Urinary bladder (tissue), 4 donors: ENCODE results near the gene BACE2. TPM values are rescaled to one million over a fixed set of nuclear protein-coding genes. Genes with fewer than 3 reads are reported as not detected.
A peak's percentile ranks its signal among the peaks of the same experiment; 100 is the strongest.

ENCODE experiments used
- DNase-seq: peaks from one replicate; pipeline ENCODE4 v3.0.0-alpha.2; 2015; ENCODE audit errors: extremely low spot score
- H3K27ac ChIP-seq: one replicate; pipeline ENCODE4 v1.5.1; 2013; ENCODE audit warnings: low read depth, mild to moderate bottlenecking, moderate library complexity
- H3K36me3 ChIP-seq: one replicate; pipeline ENCODE4 v1.6.1; 2013; ENCODE audit warnings: mild to moderate bottlenecking, moderate library complexity; ENCODE audit not compliant: insufficient read depth
- H3K4me1 ChIP-seq: one replicate; pipeline ENCODE4 v1.6.1; 2013; ENCODE audit warnings: mild to moderate bottlenecking, moderate library complexity; ENCODE audit not compliant: insufficient read depth
- H3K4me3 ChIP-seq: one replicate; pipeline ENCODE4 v1.5.1; 2013; ENCODE audit warnings: low read depth, low read length
- WGBS: extraction: QIAGEN DNeasy Blood & Tissue Kit; methylation state at CpG from one replicate; pipeline ENCODE4 v1.1.7; 2013; 5-methylcytosine and 5-hydroxymethylcytosine counted together
- polyA plus RNA-seq: library from polyadenylated mRNA; stranded (reverse); fragments of 200-250 nt; gene quantifications from one replicate; pipeline ENCODE4 v1.2.3, GENCODE V29; 2013
- total RNA-seq: library from RNA; depleted of rRNA; stranded (reverse); fragments of >200 nt; gene quantifications from one replicate; pipeline ENCODE4 v1.2.3, GENCODE V29; 2014
- donor health status: healthy with polysubstance abuse.
- donor health status: healthy.

Gene BACE2
- total and polyA plus RNA-seq, 2 donors: 51.1 to 81.5 TPM

DNA sequence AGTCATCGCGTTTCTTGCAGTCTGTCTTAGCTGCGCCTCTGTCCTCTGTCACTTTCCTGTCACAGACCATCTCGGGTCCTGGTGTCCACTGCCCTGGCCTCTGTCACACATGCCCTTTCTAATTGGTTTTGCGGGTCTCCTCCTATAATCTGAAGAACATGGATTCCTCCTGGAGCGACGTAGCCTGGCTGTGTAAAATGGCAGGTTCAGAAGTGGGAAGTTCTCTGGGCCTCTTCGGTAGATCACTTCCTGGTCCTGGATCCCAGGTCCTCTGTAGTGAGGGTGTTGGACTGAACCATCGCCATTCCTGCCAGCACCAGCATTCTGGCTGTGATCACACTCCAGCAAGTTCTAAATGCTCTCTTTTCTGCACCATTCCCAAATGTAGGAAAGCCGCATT is 149.5 kb downstream of the BACE2 start:
- Histone ChIP-seq H3K4me1 (no peaks in the 10 kb centered on the region), H3K27ac (peak overlapping the region; percentile 79), H3K4me3 (peak overlapping the region; percentile 18), H3K36me3 (no peaks in the 10 kb centered on the region)
- DNase-seq: no peak
- 70% methylated on average over 10 of the region's 10 CpGs for WGBS

DNA sequence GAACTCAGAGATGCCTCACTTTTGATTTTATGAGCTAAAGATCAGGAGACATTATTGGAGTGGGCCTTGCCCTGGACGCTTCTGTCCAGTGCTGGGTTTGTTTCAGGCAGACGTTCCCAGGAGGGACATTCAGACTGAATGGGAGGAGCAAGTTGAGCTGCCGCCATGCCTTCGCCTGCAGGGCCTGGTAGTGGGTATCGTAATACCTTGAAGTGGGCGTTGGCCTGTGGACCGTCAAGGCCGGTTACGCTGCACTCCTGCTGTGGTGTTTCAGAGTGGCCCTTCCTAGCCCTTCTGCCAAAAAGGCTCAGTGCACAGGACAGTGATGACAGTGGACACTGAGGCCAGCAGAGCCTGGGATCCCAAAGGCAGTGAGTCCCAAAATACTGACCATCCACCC is 150.3 kb downstream of the BACE2 start:
- no peak for DNase-seq
- Histone ChIP-seq H3K4me3 (no peak overlapping the region), H3K27ac (no peak overlapping the region), H3K36me3 (no peaks in the 10 kb centered on the region), H3K4me1 (no peaks in the 10 kb centered on the region)
- WGBS: 86% methylated on average over 9 of the region's 9 CpGs

DNA sequence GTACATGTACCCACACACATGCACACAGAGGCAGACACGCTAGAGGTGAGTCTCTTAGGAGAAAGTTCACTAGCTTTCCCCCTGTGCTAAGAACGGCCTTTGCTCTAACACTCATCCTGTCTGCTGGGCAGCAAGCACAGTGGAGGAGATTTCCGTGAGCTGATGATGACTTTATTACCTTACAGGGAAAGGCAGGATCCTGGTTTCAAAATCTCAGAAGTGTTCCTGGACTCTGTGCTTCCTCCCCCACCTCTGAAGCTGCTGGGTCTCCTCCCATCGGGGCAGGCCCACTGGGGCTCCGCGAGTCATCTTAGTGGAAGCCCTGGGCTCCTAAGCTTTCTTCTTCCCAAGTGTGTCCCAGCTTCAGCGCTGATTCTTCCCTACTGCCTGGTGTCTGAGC is 151.3 kb downstream of the BACE2 start:
- 73% methylated on average over 7 of the region's 7 CpGs for WGBS
- H3K36me3 ChIP-seq: no peaks in the 10 kb centered on the region
- H3K4me1 ChIP-seq: no peaks in the 10 kb centered on the region
- H3K4me3 ChIP-seq: no peak overlapping the region
- no peak overlapping the region for H3K27ac ChIP-seq
- DNase-seq: no peak

DNA sequence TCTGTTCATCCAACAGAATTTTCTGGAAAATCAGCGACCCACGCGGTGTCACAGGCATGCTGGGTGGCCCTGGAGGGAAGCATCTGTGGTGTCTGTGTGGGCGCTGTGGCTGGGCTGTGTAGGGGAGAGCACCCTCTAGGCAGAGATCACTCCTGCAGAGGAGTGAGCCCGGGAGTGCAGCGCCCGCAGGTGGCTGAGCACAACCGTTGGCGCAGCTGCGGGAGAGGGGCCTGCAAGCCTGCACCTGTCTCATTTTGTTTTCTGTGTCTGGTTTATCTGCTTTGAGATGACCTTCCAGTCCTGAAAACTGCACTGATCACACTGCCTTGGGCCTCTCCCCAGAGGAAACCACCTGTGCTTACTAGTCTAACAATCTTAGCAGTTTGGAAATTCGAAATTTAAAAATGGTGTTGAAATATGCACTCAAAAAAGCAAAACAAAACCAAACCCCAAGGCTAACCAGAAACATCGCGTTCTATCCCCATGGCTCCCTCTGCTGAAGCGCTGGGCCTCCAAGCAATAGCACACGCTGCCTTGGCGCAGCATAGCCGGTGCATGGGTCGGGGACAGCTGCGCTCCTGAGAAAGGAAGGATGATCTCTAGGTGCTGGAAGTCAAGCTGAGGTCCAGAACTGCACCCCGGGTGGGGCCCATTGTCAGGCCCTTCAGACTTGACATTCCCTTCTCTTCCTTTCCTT is 153.4 kb downstream of the BACE2 start:
- H3K4me3 ChIP-seq: no peak overlapping the region

DNA sequence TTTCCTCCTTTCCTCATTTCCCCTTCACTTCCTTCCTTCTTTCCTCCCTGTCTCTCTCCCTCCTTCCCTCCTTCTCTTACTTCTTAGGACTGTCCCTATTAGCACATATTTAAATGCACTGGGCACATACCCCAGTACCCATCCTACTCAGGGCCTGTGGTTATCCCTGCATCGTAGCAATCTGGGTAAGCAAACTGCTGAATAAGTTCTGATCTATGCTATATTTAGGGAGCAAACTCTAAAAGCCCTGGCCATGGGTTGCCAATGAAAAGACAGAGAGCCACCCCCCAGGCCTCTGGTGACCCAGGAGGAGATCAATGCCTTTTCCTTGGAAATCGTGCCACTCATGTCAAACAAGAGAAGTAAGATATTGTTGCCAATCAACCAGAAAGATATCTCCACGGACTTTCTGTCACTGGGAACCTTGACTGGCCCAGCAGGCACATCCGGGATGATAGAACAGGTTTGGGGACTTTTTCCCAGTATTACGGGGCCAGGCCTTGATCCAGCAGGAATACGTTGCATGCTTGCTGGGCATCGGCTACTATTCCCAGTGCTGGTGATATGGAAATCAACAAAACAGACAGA is 154.0 kb downstream of the BACE2 start:
- Histone ChIP-seq H3K36me3 (no peaks in the 10 kb centered on the region), H3K4me3 (no peak overlapping the region), H3K27ac (no peak overlapping the region), H3K4me1 (no peaks in the 10 kb centered on the region)
- 83% methylated on average over 7 of the region's 7 CpGs for WGBS
- DNase-seq: no peak

More for the DNA sequence above, 153.4 kb downstream of the BACE2 start:
- no peak for DNase-seq
- no peak overlapping the region for H3K27ac ChIP-seq
- WGBS: 81% methylated on average over 20 of the region's 20 CpGs
- no peaks in the 10 kb centered on the region for H3K4me1 ChIP-seq
- H3K36me3 ChIP-seq: no peaks in the 10 kb centered on the region

DNA sequence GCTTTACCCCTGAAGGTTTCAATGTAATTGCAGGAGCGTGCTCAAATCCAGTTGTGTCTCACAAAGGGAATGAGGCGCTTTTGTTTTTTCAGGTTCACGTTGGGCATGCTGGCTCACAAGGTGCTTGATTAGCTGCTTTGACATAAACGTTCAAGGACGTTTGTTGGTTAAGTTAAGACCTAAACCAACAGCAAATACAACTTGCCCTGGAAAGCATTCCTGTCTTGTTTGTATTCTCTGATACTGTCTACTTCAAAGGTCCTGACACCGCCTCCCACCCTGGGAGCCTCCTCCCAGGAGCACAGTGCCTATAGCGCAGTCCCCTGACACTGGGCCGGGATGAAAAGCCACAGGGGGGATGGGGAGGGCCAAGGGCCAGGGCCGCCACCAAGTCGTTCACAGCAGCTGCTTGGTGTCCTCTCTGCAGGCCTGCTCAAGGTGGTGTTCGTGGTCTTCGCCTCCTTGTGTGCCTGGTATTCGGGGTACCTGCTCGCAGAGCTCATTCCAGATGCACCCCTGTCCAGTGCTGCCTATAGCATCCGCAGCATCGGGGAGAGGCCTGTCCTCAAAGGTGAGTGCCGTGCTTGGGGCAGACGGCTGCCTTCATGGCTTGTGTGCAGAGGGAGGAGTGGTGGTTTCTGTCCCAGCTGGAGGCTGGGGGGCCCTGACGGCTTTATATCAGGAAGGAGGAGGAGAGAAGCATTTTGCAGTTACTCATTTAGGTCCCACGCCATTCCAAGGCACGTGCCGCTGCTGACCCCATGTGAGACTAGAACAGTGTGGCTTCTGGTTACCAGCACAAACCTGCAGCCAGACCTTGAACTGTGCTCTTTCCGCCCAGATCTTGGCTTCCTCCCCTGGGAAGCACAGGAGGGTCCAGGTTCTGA is 154.8 kb downstream of the BACE2 start:
- 81% methylated on average over 23 of the region's 23 CpGs for WGBS
- Histone ChIP-seq H3K4me3 (no peak overlapping the region), H3K4me1 (no peaks in the 10 kb centered on the region), H3K36me3 (no peaks in the 10 kb centered on the region), H3K27ac (no peak overlapping the region)
- no peak for DNase-seq

DNA sequence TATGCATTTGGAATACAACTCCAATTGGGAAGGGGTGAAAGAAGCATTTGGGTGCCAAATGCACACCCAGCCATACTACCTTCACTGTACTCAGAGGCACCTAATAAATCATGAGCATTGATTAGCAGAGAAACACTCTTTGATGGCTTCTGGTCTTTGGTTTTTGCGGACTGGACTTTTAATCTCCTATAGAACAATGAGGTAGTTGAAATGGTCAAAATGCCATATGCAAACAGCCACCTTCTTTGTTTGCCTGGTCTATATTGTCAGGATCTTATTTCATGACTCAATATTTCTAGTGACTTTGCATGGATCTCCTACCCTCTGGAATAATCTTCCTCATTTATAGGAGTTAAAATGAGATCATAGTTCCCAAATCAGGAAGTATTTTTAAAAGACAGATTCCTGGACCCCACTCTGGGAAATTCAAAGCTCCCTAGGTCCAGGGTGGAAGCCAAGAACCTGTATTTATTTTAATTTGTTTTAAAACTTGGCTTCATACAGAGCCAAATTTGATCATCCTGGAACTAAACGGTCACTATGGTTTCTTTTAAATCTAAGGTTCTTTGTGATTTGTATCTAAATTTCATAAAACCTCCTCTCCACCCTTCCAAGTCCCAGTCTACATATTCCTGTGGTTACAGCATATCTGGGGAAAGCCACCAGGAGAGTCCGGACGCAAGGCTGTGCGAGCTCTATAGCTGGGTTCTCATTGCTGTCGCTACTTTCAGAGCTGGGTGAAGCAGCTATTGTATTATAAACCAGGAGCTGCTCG is 157.4 kb downstream of the BACE2 start:
- 63% methylated on average over 7 of the region's 7 CpGs for WGBS
- Histone ChIP-seq H3K36me3 (no peaks in the 10 kb centered on the region), H3K4me3 (no peak overlapping the region), H3K4me1 (no peaks in the 10 kb centered on the region), H3K27ac (no peak overlapping the region)
- no peak for DNase-seq

DNA sequence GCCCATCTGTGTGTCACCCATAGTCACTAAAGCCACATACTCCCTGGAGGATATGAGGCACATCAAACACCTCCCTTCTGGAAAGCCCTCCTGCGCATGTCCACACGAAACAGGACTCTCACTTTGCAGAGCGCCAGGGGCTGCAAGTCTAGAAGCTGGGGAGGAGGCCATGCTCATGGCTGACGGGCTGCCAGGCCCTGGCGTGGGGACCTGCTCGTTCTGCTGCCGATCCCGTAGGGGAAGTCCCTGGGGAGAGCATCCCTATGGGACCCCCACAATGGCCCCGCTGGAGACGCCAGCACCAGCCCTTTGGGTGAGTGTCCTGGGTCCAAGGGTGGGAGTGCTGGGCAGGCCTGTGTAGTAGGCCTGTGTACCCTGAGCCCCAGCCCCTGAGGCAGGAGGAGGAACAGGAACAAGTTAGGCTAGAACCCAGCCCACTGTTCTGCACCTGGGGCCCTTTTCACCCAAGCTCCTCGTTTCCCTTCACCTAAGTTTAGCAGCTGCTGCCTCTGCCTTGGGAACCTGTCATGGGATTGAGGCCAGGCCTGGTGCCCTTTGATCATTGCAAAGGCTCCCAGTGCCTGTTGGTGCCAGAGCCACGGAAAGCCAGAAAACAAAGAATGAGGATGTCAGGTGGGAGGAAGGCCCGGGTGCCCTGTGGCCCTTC is 158.6 kb downstream of the BACE2 start:
- DNase-seq: no peak
- 92% methylated on average over 13 of the region's 13 CpGs for WGBS
- no peaks in the 10 kb centered on the region for H3K4me1 ChIP-seq
- no peak overlapping the region for H3K27ac ChIP-seq
- H3K4me3 ChIP-seq: no peak overlapping the region
- no peaks in the 10 kb centered on the region for H3K36me3 ChIP-seq

DNA sequence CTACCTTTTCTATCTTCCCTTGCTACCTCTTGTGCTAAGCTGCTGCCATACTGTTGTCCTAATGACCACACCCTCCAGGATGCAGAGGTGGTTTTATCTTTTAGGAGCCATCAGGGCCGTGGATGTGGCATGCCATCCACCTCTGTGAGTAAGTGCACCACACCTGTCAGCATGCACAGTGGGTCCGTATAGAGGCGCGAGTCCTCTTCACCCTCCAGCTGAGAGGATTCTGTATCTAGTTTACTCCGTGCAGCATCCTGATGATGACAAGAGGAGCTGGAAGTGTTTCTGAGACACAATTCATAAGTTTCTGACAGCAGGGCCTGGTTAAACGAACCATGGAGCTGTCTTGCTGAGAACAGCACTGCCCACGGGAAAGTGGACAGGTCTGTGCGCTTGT is 159.8 kb downstream of the BACE2 start:
- Histone ChIP-seq H3K36me3 (no peaks in the 10 kb centered on the region), H3K4me1 (no peaks in the 10 kb centered on the region), H3K4me3 (no peak overlapping the region), H3K27ac (no peak overlapping the region)
- WGBS: 85% methylated on average over 8 of the region's 8 CpGs
- DNase-seq: no peak

DNA sequence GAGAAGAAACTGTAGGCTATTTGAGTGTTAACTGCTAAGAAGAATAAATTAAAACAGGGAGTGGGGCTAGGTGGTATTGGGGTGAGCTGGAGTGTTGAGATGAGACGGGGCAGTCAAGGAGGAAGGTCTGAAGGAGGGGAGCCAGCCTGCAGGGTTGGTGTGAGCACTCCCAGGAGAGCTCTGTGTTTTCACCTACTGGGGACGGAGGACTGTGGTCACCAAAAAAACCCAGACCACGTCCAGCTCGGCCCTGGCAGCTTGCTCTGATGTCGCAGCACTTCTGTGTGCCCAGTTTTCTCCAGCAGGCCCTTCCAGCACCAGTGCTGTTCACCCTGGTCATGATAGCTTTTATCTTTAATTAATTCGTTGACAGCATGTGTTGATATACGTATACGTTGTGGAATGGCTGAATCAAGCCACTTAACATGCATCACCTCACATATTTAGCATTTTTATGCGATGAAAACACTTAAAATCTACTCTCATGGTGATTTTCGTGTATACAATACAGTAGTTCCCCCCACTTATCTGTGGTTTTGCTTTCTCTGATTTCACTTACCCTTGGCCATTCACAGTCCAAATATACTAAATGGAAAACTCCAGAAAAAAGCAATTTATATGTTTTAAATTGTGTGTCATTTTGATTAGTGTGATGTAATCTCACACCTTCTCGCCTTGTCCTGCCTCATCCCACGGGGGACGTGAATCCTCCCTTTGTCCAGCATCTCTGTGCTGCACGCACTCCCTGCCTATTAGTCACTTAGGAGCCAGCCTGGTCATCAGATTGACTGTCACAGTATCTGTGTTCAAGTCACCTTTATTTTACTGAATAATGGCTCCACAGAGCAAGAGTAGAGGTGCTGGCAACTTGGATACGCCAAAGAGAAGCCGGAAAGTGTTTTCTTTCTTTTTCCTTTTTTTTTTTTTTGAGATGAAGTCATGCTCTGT is 161.0 kb downstream of the BACE2 start:
- Histone ChIP-seq H3K36me3 (no peaks in the 10 kb centered on the region), H3K4me3 (no peak overlapping the region), H3K27ac (no peak overlapping the region), H3K4me1 (no peaks in the 10 kb centered on the region)
- WGBS: 79% methylated on average over 16 of the region's 16 CpGs
- DNase-seq: no peak
